ENCODE results near the gene LENG9.
"Not testable (repeated sequence)": the region's sequence is repeated elsewhere in the genome, so short reads cannot be mapped to it uniquely, and the experiment has no call there.

DNA sequence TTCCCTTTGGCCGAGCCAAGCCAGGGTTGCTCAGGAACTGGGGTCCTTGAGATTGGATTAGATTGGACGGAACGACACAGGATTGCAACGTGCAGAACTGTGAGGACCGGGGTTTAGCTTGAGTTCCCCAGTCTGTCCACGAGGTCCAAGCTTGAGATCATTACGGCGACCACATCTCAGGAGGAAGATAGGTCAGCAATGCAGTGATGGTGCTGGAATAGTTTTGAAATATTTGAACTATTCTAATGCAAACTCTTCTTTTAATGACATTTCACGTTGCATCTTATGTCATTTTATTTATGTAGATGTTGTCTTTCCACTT lies 34.8 kb upstream of the LENG9 start:
- not testable (repeated sequence) for TF ChIP-seq POLR2A (IDR thresholded peaks at IDR 0.05)
- TF ChIP-seq, protein P1, sequence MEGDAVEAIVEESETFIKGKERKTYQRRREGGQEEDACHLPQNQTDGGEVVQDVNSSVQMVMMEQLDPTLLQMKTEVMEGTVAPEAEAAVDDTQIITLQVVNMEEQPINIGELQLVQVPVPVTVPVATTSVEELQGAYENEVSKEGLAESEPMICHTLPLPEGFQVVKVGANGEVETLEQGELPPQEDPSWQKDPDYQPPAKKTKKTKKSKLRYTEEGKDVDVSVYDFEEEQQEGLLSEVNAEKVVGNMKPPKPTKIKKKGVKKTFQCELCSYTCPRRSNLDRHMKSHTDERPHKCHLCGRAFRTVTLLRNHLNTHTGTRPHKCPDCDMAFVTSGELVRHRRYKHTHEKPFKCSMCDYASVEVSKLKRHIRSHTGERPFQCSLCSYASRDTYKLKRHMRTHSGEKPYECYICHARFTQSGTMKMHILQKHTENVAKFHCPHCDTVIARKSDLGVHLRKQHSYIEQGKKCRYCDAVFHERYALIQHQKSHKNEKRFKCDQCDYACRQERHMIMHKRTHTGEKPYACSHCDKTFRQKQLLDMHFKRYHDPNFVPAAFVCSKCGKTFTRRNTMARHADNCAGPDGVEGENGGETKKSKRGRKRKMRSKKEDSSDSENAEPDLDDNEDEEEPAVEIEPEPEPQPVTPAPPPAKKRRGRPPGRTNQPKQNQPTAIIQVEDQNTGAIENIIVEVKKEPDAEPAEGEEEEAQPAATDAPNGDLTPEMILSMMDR (IDR thresholded peaks at IDR 0.05): not testable (repeated sequence)
